H1 (cell line): Measurements from ENCODE around the gene NAAA. TPM values are rescaled to one million over a fixed set of nuclear protein-coding genes. Genes with fewer than 3 reads are reported as not detected.

Experiments used
- CTCF ChIA-PET: fragments of 300-600 bp; sonication (Branson Sonifier 250); formaldehyde crosslinking; loops from one replicate; lab custom pipeline; 2021; ENCODE audit not compliant: partially characterized antibody; lab: Charles Lee
- POLR2A ChIA-PET: fragments of 300-600 bp; sonication (Branson Sonifier 250); formaldehyde crosslinking; loops from one replicate; lab custom pipeline; 2021; ENCODE audit warnings: inconsistent platforms; ENCODE audit not compliant: partially characterized antibody; lab: Charles Lee
- DNase-seq, 2 experiments: peaks; one replicate each; pipeline versions ENCODE4 v3.0.0 to v3.0.0-alpha.2; 2010 to 2022; ENCODE audit warnings: low spot score in 2 of 2, low read depth in 1 of 2, mixed read lengths in 1 of 2
- FAIRE-seq: peaks from 2 replicates; lab custom pipeline; 2011; peaks lifted over from hg19 to GRCh38; lab: Jason Lieb, UNC
- H2AFZ ChIP-seq: 2 replicates; pipeline ENCODE4 v1.8.1; 2012; ENCODE audit warnings: low read length, inconsistent platforms
- H2AK5ac ChIP-seq: 2 replicates; pipeline ENCODE4 v1.6.1; 2013; ENCODE audit warnings: low read depth, low read length
- H2BK120ac ChIP-seq: replicated peaks from 2 replicates; pipeline ENCODE3; 2013; ENCODE audit warnings: low read depth, low read length, inconsistent platforms
- H2BK12ac ChIP-seq: 2 replicates; pipeline ENCODE4 v1.6.1; 2013; ENCODE audit warnings: low read depth, low read length
- H2BK15ac ChIP-seq: 2 replicates; pipeline ENCODE4 v1.6.1; 2013; ENCODE audit warnings: low read length
- H2BK20ac ChIP-seq: 2 replicates; pipeline ENCODE4 v1.6.1; 2013; ENCODE audit warnings: low read length
- H2BK5ac ChIP-seq: 2 replicates; pipeline ENCODE4 v1.6.1; 2013; ENCODE audit warnings: low read depth, low read length
- H3K14ac ChIP-seq: 2 replicates; pipeline ENCODE4 v1.6.1; 2013; ENCODE audit warnings: inconsistent platforms; ENCODE audit not compliant: insufficient read length
- H3K18ac ChIP-seq: 2 replicates; pipeline ENCODE4 v1.6.1; 2013; ENCODE audit warnings: low read length; ENCODE audit errors: extremely low read depth
- H3K23ac ChIP-seq: 2 replicates; pipeline ENCODE4 v1.6.1; 2013; ENCODE audit warnings: inconsistent platforms; ENCODE audit not compliant: insufficient read length
- H3K23me2 ChIP-seq: 2 replicates; pipeline ENCODE4 v1.6.1; 2013; ENCODE audit warnings: low read depth, low read length
- H3K27ac ChIP-seq: 2 replicates; pipeline ENCODE4 v1.6.1; 2011; ENCODE audit warnings: low read depth, low read length, inconsistent platforms
- H3K27me3 ChIP-seq, 4 experiments: replicated peaks in 1 of 4; 1 replicate in 1 of 4; 2 replicates in 3 of 4; pipeline versions ENCODE4 v1.6.1 to v1.8.1; 2011 to 2013; ENCODE audit warnings: low read length in 3 of 4, mild to moderate bottlenecking in 3 of 4, inconsistent platforms in 2 of 4, mixed read lengths in 2 of 4, moderate library complexity in 1 of 4; ENCODE audit not compliant: control insufficient read depth in 3 of 4, insufficient read depth in 3 of 4; ENCODE audit errors: extremely low read depth in 1 of 4
- H3K36me3 ChIP-seq, 4 experiments: 2 replicates each; pipeline versions ENCODE4 v1.6.1 to v1.8.1; 2011 to 2013; ENCODE audit warnings: mild to moderate bottlenecking in 4 of 4, low read length in 3 of 4, moderate library complexity in 2 of 4, control low read depth in 1 of 4, inconsistent platforms in 1 of 4; ENCODE audit not compliant: insufficient read depth in 4 of 4, control insufficient read depth in 2 of 4
- H3K4ac ChIP-seq: replicated peaks from 2 replicates; pipeline ENCODE3; 2013; ENCODE audit warnings: low read length, low read depth, mixed read lengths, inconsistent platforms; ENCODE audit not compliant: insufficient read length
- H3K4me1 ChIP-seq, 4 experiments: replicated peaks in 1 of 4; 1 replicate in 1 of 4; 2 replicates in 3 of 4; pipeline versions ENCODE4 v1.6.1 to v1.8.1; 2011 to 2013; ENCODE audit warnings: low read length in 3 of 4, inconsistent platforms in 2 of 4, mixed read lengths in 1 of 4; ENCODE audit not compliant: insufficient read depth in 4 of 4, control insufficient read depth in 3 of 4
- H3K4me2 ChIP-seq, 2 experiments: 2 replicates each; pipeline versions ENCODE4 v1.6.1 to v1.8.1; 2011 to 2013; ENCODE audit warnings: low read depth in 2 of 2, low read length in 2 of 2, control low read depth in 1 of 2, inconsistent platforms in 1 of 2, mild to moderate bottlenecking in 1 of 2; ENCODE audit not compliant: insufficient read depth in 1 of 2
- H3K4me3 ChIP-seq, 4 experiments: fragments of 200-600, 300-600 bp in 1 of 4; sonication (generic), shearing (Covaris generic), sonication (Bioruptor Twin) in 1 of 4; 2 replicates each; pipeline versions ENCODE4 v1.5.1 to v1.8.1; 2011 to 2016; ENCODE audit warnings: low read length in 4 of 4, low read depth in 3 of 4, control low read depth in 2 of 4, inconsistent platforms in 2 of 4, mild to moderate bottlenecking in 2 of 4, mixed read lengths in 1 of 4, moderate library complexity in 1 of 4; ENCODE audit not compliant: insufficient read depth in 2 of 4; ENCODE audit errors: extremely low read depth in 1 of 4
- H3K56ac ChIP-seq: replicated peaks from 2 replicates; pipeline ENCODE3; 2013; ENCODE audit warnings: low read depth, mild to moderate bottlenecking, mixed read lengths, low read length, inconsistent platforms; ENCODE audit not compliant: insufficient read length
- H3K79me1 ChIP-seq: 2 replicates; pipeline ENCODE4 v1.6.1; 2013; ENCODE audit warnings: low read depth, low read length, control low read depth
- H3K79me2 ChIP-seq, 2 experiments: 2 replicates each; pipeline versions ENCODE4 v1.6.1 to v1.8.1; 2012 to 2013; ENCODE audit warnings: low read length in 2 of 2, mild to moderate bottlenecking in 2 of 2, inconsistent platforms in 1 of 2; ENCODE audit not compliant: insufficient read depth in 2 of 2, control insufficient read depth in 1 of 2
- H3K9ac ChIP-seq, 4 experiments: replicated peaks in 1 of 4; 1 replicate in 1 of 4; 2 replicates in 3 of 4; pipeline versions ENCODE4 v1.6.1 to v1.8.1; 2011 to 2013; ENCODE audit warnings: low read depth in 3 of 4, low read length in 3 of 4, control low read depth in 2 of 4, mild to moderate bottlenecking in 2 of 4, moderate library complexity in 2 of 4, inconsistent platforms in 1 of 4; ENCODE audit errors: extremely low read depth in 1 of 4
- H3K9me3 ChIP-seq, 2 experiments: 2 replicates each; pipeline versions ENCODE4 v1.6.1 to v1.8.1; 2012 to 2013; ENCODE audit warnings: mild to moderate bottlenecking in 2 of 2, moderate library complexity in 2 of 2, control low read depth in 1 of 2, inconsistent platforms in 1 of 2, low read depth in 1 of 2, low read length in 1 of 2, mixed read lengths in 1 of 2; ENCODE audit not compliant: insufficient read depth in 2 of 2
- H4K20me1 ChIP-seq, 2 experiments: replicated peaks in 1 of 2; 2 replicates each; pipeline versions ENCODE3 to v1.8.1; 2011 to 2013; ENCODE audit warnings: inconsistent platforms in 2 of 2, low read length in 2 of 2, mild to moderate bottlenecking in 1 of 2; ENCODE audit not compliant: insufficient read depth in 2 of 2, control insufficient read depth in 1 of 2
- H4K5ac ChIP-seq: 2 replicates; pipeline ENCODE4 v1.6.1; 2013; ENCODE audit warnings: low read length, low read depth, mixed read lengths, inconsistent platforms; ENCODE audit not compliant: insufficient read length
- H4K8ac ChIP-seq: 2 replicates; pipeline ENCODE4 v1.8.0; 2013; ENCODE audit warnings: mild to moderate bottlenecking, moderate library complexity, low read length, inconsistent platforms; ENCODE audit not compliant: insufficient read depth; ENCODE audit errors: extremely low read depth
- H4K91ac ChIP-seq: replicated peaks from 2 replicates; pipeline ENCODE3; 2013; ENCODE audit warnings: low read length, mixed read lengths, inconsistent platforms; ENCODE audit not compliant: insufficient read length
- BCL11A ChIP-seq, 2 experiments: IDR thresholded peaks; one replicate each; pipeline ENCODE4 v1.6.1; 2011; ENCODE audit warnings: low read depth in 2 of 2, low read length in 2 of 2, mild to moderate bottlenecking in 2 of 2
- HDAC6 ChIP-seq: IDR thresholded peaks from one replicate; pipeline ENCODE4 v1.7.1; 2012; ENCODE audit warnings: low read depth, mild to moderate bottlenecking, inconsistent platforms, low read length, moderate library complexity
- NANOG ChIP-seq: IDR thresholded peaks from 2 replicates; pipeline ENCODE4 v1.6.1; 2011; ENCODE audit warnings: low read length, low read depth, mild to moderate bottlenecking, inconsistent platforms; ENCODE audit not compliant: insufficient read depth, poor library complexity, severe bottlenecking
- POLR2A ChIP-seq, 2 experiments: IDR thresholded peaks; 1 replicate in 1 of 2; 2 replicates in 1 of 2; pipeline ENCODE4 v1.6.1; 2011; ENCODE audit warnings: low read depth in 2 of 2, low read length in 2 of 2, mild to moderate bottlenecking in 2 of 2; ENCODE audit errors: control extremely low read depth in 1 of 2
- POU5F1 ChIP-seq: IDR thresholded peaks from 2 replicates; pipeline ENCODE4 v1.6.1; 2011; ENCODE audit warnings: low read depth, mild to moderate bottlenecking, low read length, moderate library complexity
- RAD21 ChIP-seq, 2 experiments: IDR thresholded peaks in 1 of 2; conservative IDR thresholded peaks in 1 of 2; 2 replicates each; pipeline ENCODE4 v1.6.1; 2011; ENCODE audit warnings: low read depth in 2 of 2, low read length in 2 of 2, improper control_type of control experiment in 1 of 2, inconsistent platforms in 1 of 2, mild to moderate bottlenecking in 1 of 2, moderate library complexity in 1 of 2
- SIX5 ChIP-seq: IDR thresholded peaks from 2 replicates; pipeline ENCODE4 v1.6.1; 2011; ENCODE audit warnings: mild to moderate bottlenecking, low read depth, low read length
- SP4 ChIP-seq: IDR thresholded peaks from 2 replicates; pipeline ENCODE4 v1.6.1; 2012; ENCODE audit warnings: low read length, inconsistent platforms
- TAF7 ChIP-seq: optimal IDR thresholded peaks from 2 replicates; pipeline ENCODE3; 2011; ENCODE audit warnings: low read depth, mild to moderate bottlenecking, inconsistent platforms, low read length, moderate library complexity, borderline replicate concordance
- TEAD4 ChIP-seq: IDR thresholded peaks from 2 replicates; pipeline ENCODE4 v1.6.1; 2012; ENCODE audit warnings: low read depth, low read length, inconsistent platforms, mixed read lengths
- WGBS, 2 experiments: shearing (Covaris generic) in 1 of 2; methylation state at CpG; one replicate each; pipeline versions ENCODE4 v1.1.6 to v1.1.7; 2013 to 2015; ENCODE audit warnings: low lambda C conversion rate in 2 of 2, mixed read lengths in 2 of 2, inconsistent platforms in 1 of 2, low coverage in 1 of 2, missing lambda C conversion rate in 1 of 2; ENCODE audit not compliant: insufficient replicate concordance in 2 of 2, insufficient coverage in 1 of 2, insufficient read length in 1 of 2; ENCODE audit errors: extremely low coverage in 1 of 2, missing lambda C conversion rate in 1 of 2; 5-methylcytosine and 5-hydroxymethylcytosine counted together
- polyA plus RNA-seq, 7 experiments: library from polyadenylated mRNA; depleted of rRNA in 3 of 7; stranded (reverse) in 5 of 7; unstranded in 2 of 7; fragments of >200 nt in 5 of 7; fragments of 200-250 nt in 2 of 7; gene quantifications; 1 replicate in 5 of 7; 2 replicates in 1 of 7; 4 replicates in 1 of 7; pipeline versions ENCODE4 v1.2.1 to v1.2.3, GENCODE V29; 2011 to 2013; ENCODE audit warnings: missing spikeins in 2 of 7, mixed read lengths in 2 of 7
- total RNA-seq: library from RNA; stranded (reverse); fragmentation: NEBNext Ultra II Directional; extraction: Animal tissue kit (Norgen Biotek cat#: 25700); gene quantifications from 2 replicates; pipeline ENCODE4 v1.2.1, GENCODE V29; 2021
- TF ChIP-seq, protein P1 (sequence below): IDR thresholded peaks from 2 replicates; pipeline ENCODE4 v1.6.1; 2012; ENCODE audit warnings: inconsistent platforms

NAAA gene
- total and polyA plus RNA-seq, 2 of the 8 experiments (the other 6 are each of a cell fraction or from before 2014, with no cell fraction given): 9.4 to 12.5 TPM

DNA sequence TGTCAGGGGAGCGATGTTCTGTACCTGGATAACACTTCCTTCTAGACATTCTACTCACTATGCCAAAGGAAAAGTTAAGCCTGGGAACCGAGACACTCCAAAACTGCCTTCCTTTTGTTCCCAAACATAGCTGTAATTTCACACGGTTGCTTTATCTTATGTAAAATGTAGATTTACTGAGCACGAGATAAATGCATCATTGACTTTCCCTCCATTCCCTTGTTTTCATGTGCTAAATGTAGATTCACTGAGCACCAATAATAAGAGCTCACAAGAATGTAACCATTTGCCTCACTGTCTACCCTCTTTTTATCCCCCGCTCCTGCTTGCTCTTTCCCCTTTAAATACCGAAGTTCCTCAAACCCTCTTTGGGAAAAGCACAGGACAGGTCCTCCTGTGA is 27.8 kb downstream of the NAAA start:
- Histone ChIP-seq H3K4me3 (no peak overlapping the region), H3K79me2 (no peaks in the 10 kb centered on the region), H2BK12ac (no peak overlapping the region), H2BK5ac (no peak overlapping the region), H3K9ac (no peak overlapping the region), H3K23me2 (no peaks in the 10 kb centered on the region), H3K14ac (no peak overlapping the region), H3K4ac (no peak overlapping the region), H2BK20ac (no peak overlapping the region), H2AK5ac (no peak overlapping the region), H2BK15ac (no peak overlapping the region), H4K91ac (no peak overlapping the region), H3K18ac (no peak overlapping the region), H3K4me1 (peaks cover 0 to 3% (median 0%) of the 10 kb centered on the region in 4 experiments; a peak in 2 of 7 replicates), H3K23ac (no peak overlapping the region), H3K4me2 (no peak overlapping the region), H4K5ac (no peak overlapping the region), H4K20me1 (no peaks in the 10 kb centered on the region), H3K56ac (no peak overlapping the region), H3K27me3 (no peaks in the 10 kb centered on the region), H4K8ac (no peak overlapping the region), H2AFZ (no peak overlapping the region), H2BK120ac (no peak overlapping the region), H3K36me3 (no peaks in the 10 kb centered on the region), H3K9me3 (peaks cover 15 to 20% of the 10 kb centered on the region in 2 experiments), H3K27ac (no peak overlapping the region), H3K79me1 (no peaks in the 10 kb centered on the region)
- FAIRE-seq (peak; percentile 7), DNase-seq (no peak)
- 70% methylated on average over 6 of the region's 6 CpGs; no CpG with 5 or more reads in 1 of the 2 experiments for WGBS, 2 experiments
- ChIA-PET CTCF (interaction anchor here (0.9 to 7.0 kb wide), 5 partner anchors 10 to 65 kb away, joined by 3 to 111 read pairs (median 3); partner anchors contain the start of gene NAAA), POLR2A (no interaction called here)
- TF ChIP-seq TAF7: no peak
- no peak for TF ChIP-seq BCL11A (IDR thresholded peaks at IDR 0.05; ENCODE audit: low read depth in 2 of 2, low read length in 2 of 2)
- no peak for TF ChIP-seq SP4
- TF ChIP-seq POU5F1: no peak
- no peak for TF ChIP-seq POLR2A (IDR thresholded peaks at IDR 0.05; ENCODE audit: control extremely low read depth in 1 of 2, low read depth in 2 of 2, low read length in 2 of 2)
- no peak for TF ChIP-seq RAD21 (IDR thresholded peaks at IDR 0.05 in 1 of 2, conservative IDR thresholded peaks at IDR 0.05 in 1 of 2; ENCODE audit: low read depth in 2 of 2, low read length in 2 of 2)
- TF ChIP-seq SIX5: no peak
- TF ChIP-seq TEAD4: no peak
- TF ChIP-seq, protein P1, sequence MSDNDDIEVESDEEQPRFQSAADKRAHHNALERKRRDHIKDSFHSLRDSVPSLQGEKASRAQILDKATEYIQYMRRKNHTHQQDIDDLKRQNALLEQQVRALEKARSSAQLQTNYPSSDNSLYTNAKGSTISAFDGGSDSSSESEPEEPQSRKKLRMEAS: no peak
- no peak for TF ChIP-seq NANOG
- no peak for TF ChIP-seq HDAC6
